Measurements from ENCODE around the gene SIDT2. TPM values are rescaled to one million over a fixed set of nuclear protein-coding genes. Genes with fewer than 3 reads are reported as not detected.

Gene SIDT2
- total RNA-seq, 4 donors from 2014 or later: 38.4 to 49.4 (median 40.7) TPM

GRCh38 chr11:117197516-117198456 lies 19.2 kb downstream of the SIDT2 start:
- TF ChIP-seq CTCF (IDR thresholded peaks at IDR 0.05): no peak
- no peak for TF ChIP-seq POLR2A (IDR thresholded peaks at IDR 0.05)
- peak in 1 of 2 donors; percentile 87 for DNase-seq (ENCODE audit: low spot score in 2 of 2)
- WGBS, 2 donors: 71 to 77% methylated on average over 17 of the region's 17 CpGs
- intact Hi-C loops (cut with DNase I; ENCODE audit: low total_unique reads): no loop called here
- no peak overlapping the region for H3K4me3 ChIP-seq (ENCODE audit: low read depth, poor library complexity, severe bottlenecking)

GRCh38 chr11:117198613-117199012 lies 20.1 kb downstream of the SIDT2 start:
- intact Hi-C loops (cut with DNase I; ENCODE audit: low total_unique reads): no loop called here
- TF ChIP-seq CTCF (IDR thresholded peaks at IDR 0.05) (no peak), POLR2A (IDR thresholded peaks at IDR 0.05) (no peak)
- no peak for DNase-seq (ENCODE audit: low spot score in 2 of 2)
- WGBS, 2 donors: 68 to 71% methylated on average over 4 of the region's 4 CpGs
- H3K4me3 ChIP-seq (ENCODE audit: low read depth, poor library complexity, severe bottlenecking): no peak overlapping the region

- WGBS, 2 donors: 19 to 47% methylated on average over 15 to 29 of the region's 34 CpGs
- DNase-seq (ENCODE audit: low spot score in 2 of 2): peak in 1 of 2 donors; percentile 93
- no peak within 1 kb of the TSS for H3K4me3 ChIP-seq (ENCODE audit: low read depth, poor library complexity, severe bottlenecking)
- intact Hi-C loops (cut with DNase I; ENCODE audit: low total_unique reads): no loop called here
- no peak for TF ChIP-seq CTCF (IDR thresholded peaks at IDR 0.05)
- no peak for TF ChIP-seq POLR2A (IDR thresholded peaks at IDR 0.05)
These were observed 20.7 kb downstream of the SIDT2 start, which contains the start of gene TAGLN for GRCh38 chr11:117199053-117199915. TAGLN (plus strand) TSS chr11:117199370; CDS start chr11:117203014, 3,644 bp downstream.

GRCh38 chr11:117199916-117200812 lies 21.6 kb downstream of the SIDT2 start:
- no peak for DNase-seq (ENCODE audit: low spot score in 2 of 2)
- TF ChIP-seq CTCF (IDR thresholded peaks at IDR 0.05): no peak
- no peak for TF ChIP-seq POLR2A (IDR thresholded peaks at IDR 0.05)
- no peak overlapping the region for H3K4me3 ChIP-seq (ENCODE audit: low read depth, poor library complexity, severe bottlenecking)
- intact Hi-C loops (cut with DNase I; ENCODE audit: low total_unique reads): no loop called here
- WGBS, 2 donors: 63 to 66% methylated on average over 13 of the region's 13 CpGs
